Keratinocyte (primary cell): Measurements from ENCODE around the gene LCN2. TPM values are rescaled to one million over a fixed set of nuclear protein-coding genes. Genes with fewer than 3 reads are reported as not detected.

Source experiments
- DNase-seq: peaks from one replicate; pipeline ENCODE4 v3.0.0-alpha.2; 2011; ENCODE audit warnings: low read depth, missing footprints, low spot score
- FAIRE-seq: peaks from 2 replicates; lab custom pipeline; 2011; peaks lifted over from hg19 to GRCh38; lab: Jason Lieb, UNC
- H2AFZ ChIP-seq: 2 replicates; pipeline ENCODE4 v1.6.0; 2012; ENCODE audit warnings: low read length, control low read depth, inconsistent platforms; ENCODE audit not compliant: control insufficient read depth
- H3K27ac ChIP-seq: 2 replicates; pipeline ENCODE4 v1.5.1; 2011; ENCODE audit warnings: low read length; ENCODE audit not compliant: control insufficient read depth, insufficient read depth
- H3K27me3 ChIP-seq: 3 replicates; pipeline ENCODE4 v1.6.0; 2011; ENCODE audit warnings: low read length; ENCODE audit not compliant: control insufficient read depth, insufficient read depth; ENCODE audit errors: extremely low read depth
- H3K36me3 ChIP-seq, 2 experiments: 2 replicates in 1 of 2; 3 replicates in 1 of 2; pipeline ENCODE4 v1.5.1; 2011; ENCODE audit warnings: low read length in 2 of 2, mild to moderate bottlenecking in 1 of 2; ENCODE audit not compliant: control insufficient read depth in 2 of 2, insufficient read depth in 2 of 2; ENCODE audit errors: extremely low read depth in 1 of 2
- H3K4me1 ChIP-seq: 3 replicates; pipeline ENCODE4 v1.5.1; 2011; ENCODE audit warnings: low read length; ENCODE audit not compliant: control insufficient read depth, insufficient read depth; ENCODE audit errors: extremely low read depth
- H3K4me2 ChIP-seq: 3 replicates; pipeline ENCODE4 v1.6.0; 2011; ENCODE audit warnings: low read depth, low read length; ENCODE audit not compliant: control insufficient read depth, insufficient read depth; ENCODE audit errors: extremely low read depth
- H3K4me3 ChIP-seq, 3 experiments: fragments of 200-600 bp in 1 of 3; sonication (generic) in 1 of 3; 2 replicates in 2 of 3; 3 replicates in 1 of 3; pipeline ENCODE4 v1.5.1; 2011 to 2016; ENCODE audit warnings: low read length in 3 of 3, mild to moderate bottlenecking in 3 of 3, control low read depth in 2 of 3, inconsistent platforms in 1 of 3, low read depth in 1 of 3, mixed read lengths in 1 of 3, mixed run types in 1 of 3, moderate library complexity in 1 of 3; ENCODE audit not compliant: control insufficient read depth in 2 of 3, insufficient read depth in 2 of 3; ENCODE audit errors: extremely low read depth in 1 of 3
- H3K79me2 ChIP-seq: 2 replicates; pipeline ENCODE4 v1.6.0; 2012; ENCODE audit warnings: low read length; ENCODE audit not compliant: control insufficient read depth, insufficient read depth
- H3K9ac ChIP-seq: 3 replicates; pipeline ENCODE4 v1.6.0; 2011; ENCODE audit warnings: low read length; ENCODE audit not compliant: control insufficient read depth, insufficient read depth; ENCODE audit errors: extremely low read depth
- H3K9me1 ChIP-seq: 3 replicates; pipeline ENCODE4 v1.6.0; 2011; ENCODE audit warnings: low read length; ENCODE audit not compliant: control insufficient read depth, insufficient read depth; ENCODE audit errors: extremely low read depth
- H3K9me3 ChIP-seq: 2 replicates; pipeline ENCODE4 v1.5.1; 2012; ENCODE audit warnings: low read depth, low read length; ENCODE audit not compliant: control insufficient read depth
- H4K20me1 ChIP-seq: 3 replicates; pipeline ENCODE4 v1.6.0; 2011; ENCODE audit warnings: low read length; ENCODE audit not compliant: control insufficient read depth, insufficient read depth; ENCODE audit errors: extremely low read depth
- EZH2 ChIP-seq: IDR thresholded peaks from one replicate; pipeline ENCODE4 v1.6.1; 2012; ENCODE audit warnings: inconsistent platforms, mild to moderate bottlenecking, low read length, moderate library complexity
- dilution Hi-C: fragments of 300-500 bp; cut with MboI; formaldehyde crosslinking; loops from one replicate; pipeline ENCODE4 v1.7.0; 2020; ENCODE audit warnings: low sequenced_read_pairs; ENCODE audit not compliant: extremely low pct_ligation_motif_present
- polyA plus RNA-seq, 5 experiments: library from polyadenylated mRNA; depleted of rRNA in 3 of 5; stranded (reverse) in 3 of 5; stranded (forward) in 1 of 5; unstranded in 1 of 5; fragments of >200 nt; gene quantifications; 1 replicate in 1 of 5; 2 replicates in 3 of 5; 3 replicates in 1 of 5; pipeline versions ENCODE4 v1.2.1 to v1.2.3, GENCODE V29; 2011 to 2012; ENCODE audit warnings: missing spikeins in 2 of 5, low read depth in 1 of 5, low replicate concordance in 1 of 5
- TF ChIP-seq, protein P1 (sequence below), 3 experiments: IDR thresholded peaks in 1 of 3; conservative IDR thresholded peaks in 1 of 3; optimal IDR thresholded peaks in 1 of 3; 2 replicates in 2 of 3; 3 replicates in 1 of 3; pipeline versions ENCODE3 to v1.5.1; 2011; ENCODE audit warnings: low read length in 3 of 3, mild to moderate bottlenecking in 3 of 3, moderate library complexity in 2 of 3, control low read depth in 1 of 3, inconsistent platforms in 1 of 3; ENCODE audit not compliant: insufficient read depth in 2 of 3; ENCODE audit errors: extremely low read depth in 1 of 3

LCN2 gene
- polyA plus RNA-seq, 1 donor (not counting 4 experiments of a cell fraction or from before 2014, with no cell fraction given) = 28.9 TPM

- Histone ChIP-seq H3K4me1 (peaks cover 19% of the 10 kb centered on the region), H3K9ac (peak overlapping the region; percentile 87), H3K79me2 (peaks cover 5% of the 10 kb centered on the region), H3K4me2 (peak overlapping the region; percentile 94), H3K27me3 (no peaks in the 10 kb centered on the region), H3K9me1 (no peaks in the 10 kb centered on the region), H3K36me3 (peaks cover 16 to 18% of the 10 kb centered on the region in 2 experiments), H3K4me3 (peak overlapping the region; percentile 89 to 92 (median 90)), H4K20me1 (peaks cover 3% of the 10 kb centered on the region), H3K9me3 (no peaks in the 10 kb centered on the region), H3K27ac (peak overlapping the region; percentile 66), H2AFZ (peak overlapping the region; percentile 86)
- FAIRE-seq (no peak), DNase-seq (no peak)
- dilution Hi-C loops = no loop called here
- no peak for TF ChIP-seq EZH2
- TF ChIP-seq, protein P1, sequence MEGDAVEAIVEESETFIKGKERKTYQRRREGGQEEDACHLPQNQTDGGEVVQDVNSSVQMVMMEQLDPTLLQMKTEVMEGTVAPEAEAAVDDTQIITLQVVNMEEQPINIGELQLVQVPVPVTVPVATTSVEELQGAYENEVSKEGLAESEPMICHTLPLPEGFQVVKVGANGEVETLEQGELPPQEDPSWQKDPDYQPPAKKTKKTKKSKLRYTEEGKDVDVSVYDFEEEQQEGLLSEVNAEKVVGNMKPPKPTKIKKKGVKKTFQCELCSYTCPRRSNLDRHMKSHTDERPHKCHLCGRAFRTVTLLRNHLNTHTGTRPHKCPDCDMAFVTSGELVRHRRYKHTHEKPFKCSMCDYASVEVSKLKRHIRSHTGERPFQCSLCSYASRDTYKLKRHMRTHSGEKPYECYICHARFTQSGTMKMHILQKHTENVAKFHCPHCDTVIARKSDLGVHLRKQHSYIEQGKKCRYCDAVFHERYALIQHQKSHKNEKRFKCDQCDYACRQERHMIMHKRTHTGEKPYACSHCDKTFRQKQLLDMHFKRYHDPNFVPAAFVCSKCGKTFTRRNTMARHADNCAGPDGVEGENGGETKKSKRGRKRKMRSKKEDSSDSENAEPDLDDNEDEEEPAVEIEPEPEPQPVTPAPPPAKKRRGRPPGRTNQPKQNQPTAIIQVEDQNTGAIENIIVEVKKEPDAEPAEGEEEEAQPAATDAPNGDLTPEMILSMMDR (optimal IDR thresholded peaks at IDR 0.05 in 1 of 3, IDR thresholded peaks at IDR 0.05 in 1 of 3, conservative IDR thresholded peaks at IDR 0.05 in 1 of 3; ENCODE audit: extremely low read depth in 1 of 3, insufficient read depth in 2 of 3, low read length in 3 of 3) = no peak
Measured at GRCh38 chr9:128160603-128160987, 11.3 kb downstream of the LCN2 start.

DNA sequence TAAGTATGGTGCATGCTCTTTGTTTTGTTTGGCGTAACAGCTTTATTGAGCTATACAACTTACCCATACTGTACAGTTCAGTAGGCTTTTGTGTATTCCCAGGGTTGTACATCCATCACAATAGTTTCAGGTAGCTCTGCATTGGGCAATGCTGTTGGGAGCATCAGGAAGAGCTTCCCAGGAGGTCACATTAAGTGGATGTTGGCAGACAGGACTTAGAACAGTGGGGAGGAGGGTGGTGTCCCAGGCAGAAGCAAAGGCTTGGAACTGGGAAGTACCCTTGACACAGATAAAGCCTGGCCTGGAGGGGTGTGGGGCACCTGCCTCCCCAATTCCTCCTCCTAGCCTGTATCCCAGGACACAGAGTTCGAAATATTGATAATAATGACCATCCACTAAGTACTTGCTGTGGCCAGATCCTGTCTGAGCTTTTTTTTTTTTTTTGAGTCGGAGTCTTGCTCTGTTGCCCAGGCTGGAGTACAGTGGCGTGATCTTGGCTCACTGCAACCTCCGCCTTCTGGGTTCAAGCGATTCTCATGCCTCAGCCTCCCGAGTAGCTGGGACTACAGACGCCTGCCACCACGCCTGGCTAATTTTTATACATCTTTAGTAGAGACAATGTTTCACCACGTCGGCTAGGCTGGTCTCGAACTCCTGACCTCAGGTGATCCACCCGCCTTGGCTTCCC, 12.1 kb downstream of the LCN2 start:
- DNase-seq = no peak
- Histone ChIP-seq H3K9ac (no peak overlapping the region), H3K79me2 (peaks cover 5% of the 10 kb centered on the region), H3K4me1 (peaks cover 19% of the 10 kb centered on the region), H3K27me3 (no peaks in the 10 kb centered on the region), H3K4me3 (peak overlapping the region; percentile 89 to 92 (median 90)), H3K9me1 (no peaks in the 10 kb centered on the region), H2AFZ (no peak overlapping the region), H4K20me1 (peaks cover 3% of the 10 kb centered on the region), H3K36me3 (peaks cover 18 to 24% of the 10 kb centered on the region in 2 experiments), H3K9me3 (no peaks in the 10 kb centered on the region), H3K4me2 (peak overlapping the region; percentile 94), H3K27ac (peak overlapping the region; percentile 26)
- FAIRE-seq = no peak
- dilution Hi-C loops = no loop called here
- no peak for TF ChIP-seq EZH2
- TF ChIP-seq, protein P1 (optimal IDR thresholded peaks at IDR 0.05 in 1 of 3, IDR thresholded peaks at IDR 0.05 in 1 of 3, conservative IDR thresholded peaks at IDR 0.05 in 1 of 3; ENCODE audit: extremely low read depth in 1 of 3, insufficient read depth in 2 of 3, low read length in 3 of 3) = no peak
